ENCODE measurements around the gene USP24.

USP24 gene

GRCh38 chr1:55107101-55107500 is 108.1 kb downstream of the USP24 start:
- no peak for DNase-seq

- no peak for DNase-seq
Measured at GRCh38 chr1:55103891-55104290, 111.3 kb downstream of the USP24 start.

- no peak for DNase-seq
Measured at GRCh38 chr1:55095095-55095494, 120.1 kb downstream of the USP24 start.

- DNase-seq, result no peak
Measured at GRCh38 chr1:55092475-55092874, 122.7 kb downstream of the USP24 start.

GRCh38 chr1:55089683-55090082 is 125.5 kb downstream of the USP24 start:
- DNase-seq, result no peak

GRCh38 chr1:55088413-55088812 is 126.8 kb downstream of the USP24 start:
- no peak for DNase-seq

GRCh38 chr1:55087439-55087838 is 127.7 kb downstream of the USP24 start:
- DNase-seq, result no peak

- DNase-seq, result no peak
Measured at GRCh38 chr1:55084257-55084656, 130.9 kb downstream of the USP24 start.

GRCh38 chr1:55081905-55082296 is 133.3 kb downstream of the USP24 start:
- DNase-seq, result no peak

GRCh38 chr1:55081188-55081904 is 133.8 kb downstream of the USP24 start:
- no peak for DNase-seq

- DNase-seq, result no peak
Measured at GRCh38 chr1:55079651-55080050, 135.5 kb downstream of the USP24 start.

GRCh38 chr1:55078470-55078869 is 136.7 kb downstream of the USP24 start:
- DNase-seq, result no peak

- DNase-seq, result no peak
Measured at GRCh38 chr1:55076356-55076755, 138.8 kb downstream of the USP24 start.

- no peak for DNase-seq
Measured at GRCh38 chr1:55074455-55074854, 140.7 kb downstream of the USP24 start.

- DNase-seq, result no peak
Measured at GRCh38 chr1:55073187-55073916, 141.8 kb downstream of the USP24 start.

- no peak for DNase-seq
Measured at GRCh38 chr1:55071477-55071876, 143.7 kb downstream of the USP24 start.

- no peak for DNase-seq
Measured at GRCh38 chr1:55070293-55071164, 144.6 kb downstream of the USP24 start.

GRCh38 chr1:55069280-55069679 is 145.9 kb downstream of the USP24 start:
- DNase-seq, result no peak

- no peak for DNase-seq
Measured at GRCh38 chr1:55068638-55069037, 146.5 kb downstream of the USP24 start.

GRCh38 chr1:55067914-55068313 is 147.2 kb downstream of the USP24 start:
- no peak for DNase-seq

- no peak for DNase-seq
Measured at GRCh38 chr1:55067022-55067778, 148.0 kb downstream of the USP24 start.

- DNase-seq, result no peak
Measured at GRCh38 chr1:55065648-55066047, 149.5 kb downstream of the USP24 start.

GRCh38 chr1:55064861-55065263 is 150.3 kb downstream of the USP24 start:
- DNase-seq, result no peak

All from CD4-positive, alpha-beta T cell treated with Interleukin-15 for 1 hour (primary cell).